GM06990 (cell line): ENCODE data around the gene FOXA1.

Experiments
- DNase-seq: peaks from one replicate; pipeline ENCODE4 v3.0.0-alpha.2; 2011; ENCODE audit not compliant: insufficient read length; ENCODE audit errors: extremely low read depth
- H3K27me3 ChIP-seq: replicated peaks from 2 replicates; pipeline ENCODE4 v1.6.0; 2011; ENCODE audit warnings: low read length; ENCODE audit not compliant: control insufficient read depth, insufficient read depth
- H3K36me3 ChIP-seq: 2 replicates; pipeline ENCODE4 v1.5.1; 2011; ENCODE audit warnings: low read length; ENCODE audit not compliant: control insufficient read depth, insufficient read depth
- H3K4me3 ChIP-seq: replicated peaks from 2 replicates; pipeline ENCODE4 v1.5.1; 2011; ENCODE audit warnings: low read depth, mild to moderate bottlenecking, control low read depth, low read length
- TF ChIP-seq, protein P1 (sequence below): IDR thresholded peaks from 2 replicates; pipeline ENCODE4 v1.5.1; 2011; ENCODE audit warnings: low read length, control low read depth, mild to moderate bottlenecking, inconsistent platforms; ENCODE audit not compliant: insufficient read depth, poor library complexity, severe bottlenecking

Gene FOXA1

DNA sequence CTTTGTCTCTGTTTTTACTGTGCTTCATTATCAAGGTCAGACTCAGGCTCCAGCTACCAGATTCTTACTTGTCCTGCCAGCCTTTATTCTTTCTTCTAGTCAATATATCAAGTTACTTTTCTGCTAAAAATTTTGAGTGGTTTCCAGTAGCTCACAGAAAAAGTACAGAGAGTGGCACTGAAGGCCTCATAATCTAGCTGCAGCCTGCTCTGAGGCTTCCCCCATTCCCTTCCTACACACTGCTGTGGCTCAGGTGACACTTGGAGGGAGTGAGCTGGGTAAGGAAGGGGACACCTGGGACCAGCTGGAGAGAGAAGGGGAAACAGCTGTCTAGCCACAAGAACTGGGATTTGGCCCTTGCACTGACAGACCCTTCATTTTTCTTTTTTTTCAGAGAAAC, 25.8 kb upstream of the FOXA1 start:
- H3K27me3 ChIP-seq, result no peaks in the 10 kb centered on the region
- H3K4me3 ChIP-seq, result no peak overlapping the region
- DNase-seq, result no peak
- no peaks in the 10 kb centered on the region for H3K36me3 ChIP-seq
- TF ChIP-seq, protein P1, sequence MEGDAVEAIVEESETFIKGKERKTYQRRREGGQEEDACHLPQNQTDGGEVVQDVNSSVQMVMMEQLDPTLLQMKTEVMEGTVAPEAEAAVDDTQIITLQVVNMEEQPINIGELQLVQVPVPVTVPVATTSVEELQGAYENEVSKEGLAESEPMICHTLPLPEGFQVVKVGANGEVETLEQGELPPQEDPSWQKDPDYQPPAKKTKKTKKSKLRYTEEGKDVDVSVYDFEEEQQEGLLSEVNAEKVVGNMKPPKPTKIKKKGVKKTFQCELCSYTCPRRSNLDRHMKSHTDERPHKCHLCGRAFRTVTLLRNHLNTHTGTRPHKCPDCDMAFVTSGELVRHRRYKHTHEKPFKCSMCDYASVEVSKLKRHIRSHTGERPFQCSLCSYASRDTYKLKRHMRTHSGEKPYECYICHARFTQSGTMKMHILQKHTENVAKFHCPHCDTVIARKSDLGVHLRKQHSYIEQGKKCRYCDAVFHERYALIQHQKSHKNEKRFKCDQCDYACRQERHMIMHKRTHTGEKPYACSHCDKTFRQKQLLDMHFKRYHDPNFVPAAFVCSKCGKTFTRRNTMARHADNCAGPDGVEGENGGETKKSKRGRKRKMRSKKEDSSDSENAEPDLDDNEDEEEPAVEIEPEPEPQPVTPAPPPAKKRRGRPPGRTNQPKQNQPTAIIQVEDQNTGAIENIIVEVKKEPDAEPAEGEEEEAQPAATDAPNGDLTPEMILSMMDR, result no peak

DNA sequence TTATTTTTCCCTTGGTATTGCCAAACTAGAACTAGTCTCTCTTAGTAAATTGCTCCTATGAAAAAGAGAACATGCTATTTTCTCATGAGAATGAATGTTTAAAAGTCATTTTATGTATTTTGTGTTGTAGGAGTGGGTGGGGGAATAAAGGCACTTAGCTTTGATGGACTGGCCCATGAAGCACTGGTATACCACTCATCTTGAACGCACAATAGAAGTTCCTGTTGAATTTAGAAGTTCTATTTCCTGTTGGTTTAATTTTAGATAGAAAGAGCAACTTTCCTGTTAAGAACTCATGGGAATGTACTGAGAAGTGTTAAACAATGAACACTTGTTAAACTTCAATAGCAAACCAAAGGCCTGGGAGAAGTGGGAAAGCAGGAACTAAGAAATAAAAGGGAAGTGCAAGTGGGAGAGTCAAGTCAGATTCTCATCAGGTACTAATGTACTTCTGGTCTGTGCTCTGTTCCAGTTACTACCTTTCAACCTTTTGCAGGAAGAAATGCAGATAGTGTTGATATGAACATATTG, 23.5 kb upstream of the FOXA1 start:
- Histone ChIP-seq H3K36me3 (no peaks in the 10 kb centered on the region), H3K4me3 (no peak overlapping the region), H3K27me3 (no peaks in the 10 kb centered on the region)
- TF ChIP-seq, protein P1, result no peak
- DNase-seq, result no peak

DNA sequence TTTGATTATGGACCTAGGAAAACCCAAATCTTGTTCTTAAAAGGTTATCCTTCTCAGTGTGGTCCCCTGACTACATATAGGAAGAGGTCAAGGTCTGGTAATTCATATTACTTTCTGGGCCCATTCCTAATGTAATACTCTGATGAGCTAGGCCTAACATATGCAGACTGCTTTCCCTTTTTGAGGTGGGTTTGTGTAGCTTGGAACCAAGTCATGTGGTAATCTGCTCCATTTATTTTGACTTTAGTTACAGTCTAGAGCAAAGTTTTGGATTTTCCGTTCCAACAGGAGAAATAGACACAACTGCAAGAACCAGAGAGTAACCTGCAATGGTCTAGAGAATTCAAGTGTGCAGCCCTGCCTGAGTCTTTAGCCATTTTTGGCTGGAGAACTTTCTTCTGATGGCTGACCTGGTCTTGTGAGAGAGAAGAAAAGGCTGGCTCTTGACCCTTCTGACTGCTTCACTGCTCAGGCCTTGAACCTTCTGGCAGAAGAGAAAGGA, 22.9 kb upstream of the FOXA1 start:
- TF ChIP-seq, protein P1, result no peak
- DNase-seq, result no peak
- Histone ChIP-seq H3K36me3 (no peaks in the 10 kb centered on the region), H3K27me3 (no peaks in the 10 kb centered on the region), H3K4me3 (no peak overlapping the region)

DNA sequence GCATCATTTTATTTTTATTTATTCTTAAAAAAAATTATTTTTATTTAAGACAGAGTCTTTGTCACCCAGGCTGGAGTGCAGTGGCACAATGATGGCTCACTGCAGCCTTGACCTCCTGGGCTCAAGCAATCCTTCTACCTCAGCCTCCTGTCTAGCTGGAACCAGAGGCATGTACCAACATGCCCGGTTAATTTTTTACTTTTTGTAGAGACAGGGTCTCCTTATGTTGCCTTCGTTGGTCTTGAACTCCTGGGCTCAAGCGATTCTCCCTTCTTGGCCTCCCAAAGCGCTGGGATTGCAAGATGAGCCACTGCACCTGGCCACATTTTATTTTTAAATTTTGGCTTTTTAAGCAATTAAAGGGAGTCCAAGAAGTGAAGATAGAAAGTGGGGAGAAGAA, 21.8 kb upstream of the FOXA1 start:
- no peak for DNase-seq
- Histone ChIP-seq H3K27me3 (no peaks in the 10 kb centered on the region), H3K36me3 (no peaks in the 10 kb centered on the region), H3K4me3 (no peak overlapping the region)
- TF ChIP-seq, protein P1, result no peak

DNA sequence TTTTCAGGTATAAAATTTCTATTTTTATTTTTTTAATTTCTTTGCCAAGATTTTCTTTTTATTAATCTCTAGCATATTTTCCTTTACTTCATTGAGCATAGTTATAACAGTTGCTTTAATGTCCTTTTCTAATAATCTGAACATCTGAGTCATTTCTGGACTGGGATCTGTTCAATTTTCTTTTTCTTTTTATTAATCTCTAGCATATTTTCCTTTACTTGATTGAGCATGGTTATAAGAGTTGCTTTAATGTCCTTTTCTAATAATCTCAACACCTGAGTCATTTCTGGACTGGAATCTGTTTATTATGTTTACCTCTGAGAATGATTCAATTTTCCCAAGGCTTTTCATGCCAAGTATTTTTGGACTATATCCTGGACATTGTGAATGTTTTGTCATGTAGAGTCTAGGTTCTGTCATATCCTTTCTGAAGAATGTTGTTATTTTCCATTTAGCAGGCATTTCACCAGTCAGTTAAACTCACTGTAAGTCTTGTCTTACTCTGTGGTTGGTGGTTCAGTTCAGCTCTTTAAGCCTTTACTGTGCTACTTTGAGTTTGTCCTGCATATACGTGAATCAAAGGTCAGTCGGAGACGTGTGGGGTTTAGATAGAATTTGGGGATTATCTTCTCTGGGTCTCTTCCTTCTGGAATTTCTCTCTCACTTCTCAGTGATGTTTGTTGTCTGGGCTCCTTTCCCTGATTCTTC, 20.7 kb upstream of the FOXA1 start:
- TF ChIP-seq, protein P1, result no peak
- Histone ChIP-seq H3K27me3 (no peaks in the 10 kb centered on the region), H3K4me3 (no peak overlapping the region)

DNA sequence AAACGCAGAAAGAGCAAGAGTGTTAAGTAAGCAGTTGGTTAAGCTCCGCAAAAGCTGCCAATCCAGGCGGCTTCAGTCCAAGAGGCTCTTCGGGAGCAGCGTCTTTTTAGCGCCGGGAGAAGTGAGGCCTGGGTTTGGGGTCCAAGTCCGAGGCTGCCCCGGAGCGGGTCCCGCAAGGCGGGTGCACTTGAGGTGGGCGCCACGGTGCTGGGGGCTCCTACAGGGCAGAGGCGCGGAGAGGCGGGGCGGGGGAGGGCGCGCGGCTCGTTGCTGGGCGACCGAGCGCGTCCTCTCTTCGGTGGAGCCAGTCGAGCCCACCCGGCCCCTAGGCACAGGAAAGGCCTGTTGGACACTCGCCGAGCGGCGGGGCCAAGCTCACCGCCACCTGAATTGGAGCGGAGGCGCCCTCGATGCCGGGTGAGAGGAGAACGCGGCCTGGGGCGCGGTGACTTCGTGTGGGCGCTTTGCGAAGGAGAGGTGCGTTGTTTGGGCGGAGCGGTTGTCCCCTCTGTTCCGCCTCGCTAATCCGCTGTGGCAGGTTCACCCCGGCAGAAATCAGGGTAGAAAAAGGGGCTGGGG, 16.0 kb upstream of the FOXA1 start:
- H3K36me3 ChIP-seq, result no peaks in the 10 kb centered on the region
- TF ChIP-seq, protein P1, result no peak
- no peaks in the 10 kb centered on the region for H3K27me3 ChIP-seq
- no peak for DNase-seq
- no peak overlapping the region for H3K4me3 ChIP-seq

More for the DNA sequence above, 20.7 kb upstream of the FOXA1 start:
- DNase-seq, result no peak
- no peaks in the 10 kb centered on the region for H3K36me3 ChIP-seq
